GM19452 (cell line): ENCODE measurements around the gene PSMG3.

ENCODE experiments used
- ATAC-seq: cut with Tn5 transposase; IDR thresholded peaks from one replicate; pipeline ENCODE4 v1.9.1; 2021; ENCODE audit not compliant: unreplicated experiment

The PSMG3 gene

DNA sequence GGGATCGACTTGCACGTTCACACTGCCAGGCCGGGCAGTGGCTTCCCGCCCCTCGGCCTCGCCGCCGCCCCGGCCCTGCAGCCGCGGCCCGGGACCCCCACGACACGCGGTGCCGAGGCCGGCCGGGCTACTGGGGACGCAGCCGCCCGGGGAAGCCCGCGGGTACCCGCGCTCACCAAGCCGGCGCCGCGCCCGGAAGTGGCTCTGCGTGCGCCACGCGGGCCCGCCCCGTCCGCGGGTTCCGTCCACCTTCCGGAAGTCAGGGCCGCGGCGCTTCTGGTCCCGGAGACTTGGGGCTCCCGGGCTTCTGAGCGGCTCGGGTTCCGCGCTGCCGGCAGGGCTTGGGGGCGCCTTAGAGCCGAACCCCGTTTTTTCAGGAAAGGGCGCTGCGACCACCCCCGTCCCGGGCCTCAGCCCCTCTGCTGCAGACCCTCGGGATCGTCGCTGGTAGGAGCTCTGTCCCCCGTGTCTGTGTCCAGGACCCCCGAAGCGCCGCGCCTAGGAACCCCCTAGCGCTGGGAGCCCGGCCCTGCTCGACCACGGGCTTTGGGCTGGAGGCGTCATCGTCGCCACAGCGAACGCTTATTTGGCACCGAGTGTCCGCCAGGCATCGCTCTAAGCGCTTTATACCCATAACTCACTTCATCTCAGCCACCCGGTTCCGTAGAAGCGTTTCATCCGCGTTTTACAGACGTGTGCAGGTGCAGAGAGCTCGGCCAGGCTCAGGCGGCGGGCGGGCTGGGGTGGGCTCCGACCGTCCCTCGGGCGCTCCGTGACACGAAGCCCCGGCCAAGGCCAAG lies at the start of gene PSMG3:
PSMG3 (minus strand) TSS at position 200 of the 800 bp plus-strand sequence. CDS start 693 bp downstream, outside the sequence.
- peak; percentile 91 for ATAC-seq

GRCh38 chr7:1618475-1618874 lies 48.6 kb upstream of the PSMG3 start:
- no peak for ATAC-seq

- ATAC-seq = no peak
Observed at GRCh38 chr7:1617957-1618356, 48.1 kb upstream of the PSMG3 start.

- ATAC-seq = no peak
Observed at GRCh38 chr7:1616741-1617140, 46.9 kb upstream of the PSMG3 start.

DNA sequence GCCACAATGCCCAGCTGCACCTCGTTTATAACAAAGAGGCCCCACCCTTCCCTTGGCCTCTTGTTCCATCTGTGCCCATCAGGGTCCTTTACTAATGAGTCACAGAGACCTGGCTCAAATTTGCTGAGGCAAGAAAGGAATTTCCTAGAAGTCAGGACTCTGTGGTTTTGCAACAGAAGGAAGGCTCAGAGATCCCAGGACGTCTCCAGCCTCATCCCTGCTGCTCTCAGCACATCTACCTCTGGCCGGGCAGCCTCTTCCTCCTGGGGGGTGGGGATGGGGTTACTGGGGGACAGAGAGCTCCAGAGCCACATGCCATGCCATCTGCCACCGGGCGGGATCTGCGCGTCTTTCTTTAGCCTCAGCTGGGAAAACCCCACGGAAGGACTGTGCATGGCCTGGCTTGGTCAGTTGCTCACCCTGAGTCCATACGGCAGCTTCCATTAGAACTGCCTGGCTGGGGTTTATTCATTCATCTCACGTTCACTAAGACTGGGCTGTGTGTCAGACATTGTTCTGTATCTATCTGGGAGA lies 41.9 kb upstream of the PSMG3 start:
- no peak for ATAC-seq

- no peak for ATAC-seq
Observed at GRCh38 chr7:1610678-1611302, 41.0 kb upstream of the PSMG3 start.

DNA sequence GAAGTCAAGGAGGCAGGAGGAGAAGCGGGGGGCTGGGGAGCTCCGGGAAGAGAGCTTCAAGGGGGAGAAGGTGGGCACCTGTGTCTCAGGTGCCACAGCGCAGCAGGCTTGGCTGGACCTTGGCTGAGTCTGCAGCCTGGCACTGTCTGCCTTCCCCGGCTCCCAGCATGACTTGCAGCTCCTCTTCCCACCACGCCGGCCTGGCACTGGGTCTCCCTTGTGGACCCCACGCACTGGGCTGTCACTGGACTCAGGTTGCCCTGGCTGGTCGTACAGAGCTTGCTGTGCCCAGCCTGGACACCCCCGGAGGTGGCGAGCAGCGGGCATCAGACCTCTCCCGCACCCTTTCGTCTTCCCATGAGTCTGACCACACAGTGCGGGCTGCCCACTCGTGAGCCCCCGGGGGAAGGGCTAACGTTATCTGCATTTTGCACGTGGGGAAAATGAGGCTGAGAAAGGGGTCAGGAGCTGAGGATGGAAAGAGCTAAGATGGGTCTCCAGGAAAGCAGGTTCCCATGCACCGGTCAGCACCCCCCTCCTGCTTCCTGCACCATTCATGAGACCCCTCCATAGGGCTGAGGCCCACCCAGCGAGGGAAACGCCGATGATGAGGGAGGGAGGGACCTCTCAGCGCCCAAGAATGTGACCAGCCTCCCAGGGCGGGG lies 40.3 kb upstream of the PSMG3 start:
- no peak for ATAC-seq

GRCh38 chr7:1609023-1609422 lies 39.2 kb upstream of the PSMG3 start:
- no peak for ATAC-seq

GRCh38 chr7:1608318-1608717 lies 38.5 kb upstream of the PSMG3 start:
- no peak for ATAC-seq

DNA sequence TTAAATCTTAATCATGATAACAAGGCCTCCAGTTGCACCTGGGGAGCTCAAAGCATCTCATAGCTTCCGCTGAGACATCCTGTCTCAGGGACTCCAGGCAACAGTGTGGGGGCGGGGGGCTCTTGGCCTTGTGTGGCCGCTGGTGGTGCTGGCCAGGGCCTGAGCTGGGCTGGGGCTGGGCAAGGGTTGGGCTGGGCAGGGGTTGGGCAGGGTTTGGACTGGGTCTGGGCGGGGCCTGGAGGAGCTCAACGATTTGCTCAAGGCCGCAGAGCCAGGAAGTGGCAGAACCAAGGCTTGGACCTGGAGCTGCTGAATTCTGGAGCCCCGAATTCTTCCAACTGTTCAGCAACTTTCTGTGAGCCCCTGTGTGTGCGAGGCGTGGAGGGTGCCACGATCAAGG lies 37.9 kb upstream of the PSMG3 start:
- ATAC-seq = no peak

GRCh38 chr7:1607001-1607400 lies 37.2 kb upstream of the PSMG3 start:
- ATAC-seq = no peak

DNA sequence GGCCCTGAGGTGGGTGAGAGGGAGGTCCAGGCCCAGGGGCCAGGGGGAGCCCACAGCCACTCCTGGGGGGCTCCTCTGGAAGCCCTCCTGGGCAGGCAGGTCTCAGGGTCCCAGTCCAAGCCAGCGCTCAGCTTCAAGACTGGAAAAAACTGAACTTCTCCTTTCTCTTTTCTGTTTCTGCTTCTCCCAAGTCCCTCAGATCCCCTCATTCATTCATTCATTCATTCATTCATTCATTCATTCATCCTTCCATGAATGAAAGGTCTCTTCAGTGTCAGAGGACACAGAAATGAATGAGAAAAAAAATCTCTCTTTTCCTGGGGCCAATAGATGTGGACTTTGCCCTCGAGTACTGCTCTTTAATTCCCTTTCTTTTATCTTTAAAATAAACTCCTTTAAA lies 34.6 kb upstream of the PSMG3 start:
- no peak for ATAC-seq

DNA sequence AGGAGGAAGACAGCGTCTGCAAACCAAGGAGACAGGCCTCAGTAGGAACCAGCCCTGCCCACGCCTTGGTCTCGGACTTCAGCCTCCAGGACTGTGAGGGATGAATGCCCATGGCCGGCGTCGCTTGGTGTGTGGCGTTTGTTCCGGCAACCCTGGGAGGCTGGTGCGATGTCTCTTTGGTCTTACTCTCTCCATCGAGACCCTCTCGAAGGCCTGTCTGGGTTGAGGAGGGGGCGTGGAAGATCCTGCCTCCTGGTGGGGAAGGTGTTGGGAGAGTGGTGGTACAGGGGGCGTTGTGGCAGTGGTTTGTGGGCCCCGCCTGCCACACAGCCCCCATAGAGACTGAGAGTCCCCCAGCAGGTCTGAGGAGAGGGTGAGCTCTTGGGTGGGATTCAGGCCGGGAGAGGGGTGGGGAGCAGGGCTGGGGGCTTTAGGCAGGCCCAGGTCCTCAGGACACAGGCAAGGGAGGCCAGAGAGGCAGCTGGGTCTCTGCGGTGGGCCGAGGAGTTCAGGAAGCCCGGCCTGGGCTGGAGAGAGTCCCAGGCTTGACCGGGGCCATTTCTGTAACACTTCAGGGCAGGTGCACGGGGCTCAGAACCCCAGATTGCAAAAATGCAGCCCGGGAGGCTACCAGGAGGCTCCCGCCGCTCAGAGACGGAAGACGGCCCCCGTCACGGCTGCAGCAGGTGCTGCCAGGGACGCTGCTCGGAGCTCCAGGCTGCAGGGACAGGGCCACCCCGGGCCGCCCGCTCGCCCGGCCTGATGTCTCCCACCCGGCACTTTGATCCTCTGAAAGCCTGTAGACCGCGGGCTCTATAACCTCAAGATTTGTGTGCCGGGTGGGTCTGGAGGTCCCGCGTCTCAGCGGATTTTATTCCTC lies 33.8 kb upstream of the PSMG3 start:
- ATAC-seq = no peak

- no peak for ATAC-seq
Observed at GRCh38 chr7:1602386-1602785, 32.6 kb upstream of the PSMG3 start.

DNA sequence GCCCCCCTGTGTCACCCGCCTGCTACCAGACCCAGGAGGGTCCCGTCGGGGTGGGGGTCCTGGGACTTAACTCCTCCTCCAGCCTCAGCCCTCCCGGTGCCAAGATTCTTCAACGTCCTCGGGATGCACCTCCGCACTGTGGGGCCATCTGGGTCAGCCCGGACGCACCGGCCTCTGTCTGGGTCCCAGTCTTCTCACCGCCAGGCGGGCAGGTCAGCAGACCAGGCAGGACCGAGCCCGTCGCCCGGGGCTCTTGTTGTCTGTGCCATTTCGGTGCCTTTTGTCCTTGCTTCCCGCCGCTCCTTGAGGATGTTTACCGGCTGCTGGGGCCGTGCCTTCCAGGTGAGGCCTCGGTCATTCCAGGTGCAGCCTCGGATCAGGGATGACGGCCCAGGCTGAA lies 32.1 kb upstream of the PSMG3 start:
- ATAC-seq = no peak

DNA sequence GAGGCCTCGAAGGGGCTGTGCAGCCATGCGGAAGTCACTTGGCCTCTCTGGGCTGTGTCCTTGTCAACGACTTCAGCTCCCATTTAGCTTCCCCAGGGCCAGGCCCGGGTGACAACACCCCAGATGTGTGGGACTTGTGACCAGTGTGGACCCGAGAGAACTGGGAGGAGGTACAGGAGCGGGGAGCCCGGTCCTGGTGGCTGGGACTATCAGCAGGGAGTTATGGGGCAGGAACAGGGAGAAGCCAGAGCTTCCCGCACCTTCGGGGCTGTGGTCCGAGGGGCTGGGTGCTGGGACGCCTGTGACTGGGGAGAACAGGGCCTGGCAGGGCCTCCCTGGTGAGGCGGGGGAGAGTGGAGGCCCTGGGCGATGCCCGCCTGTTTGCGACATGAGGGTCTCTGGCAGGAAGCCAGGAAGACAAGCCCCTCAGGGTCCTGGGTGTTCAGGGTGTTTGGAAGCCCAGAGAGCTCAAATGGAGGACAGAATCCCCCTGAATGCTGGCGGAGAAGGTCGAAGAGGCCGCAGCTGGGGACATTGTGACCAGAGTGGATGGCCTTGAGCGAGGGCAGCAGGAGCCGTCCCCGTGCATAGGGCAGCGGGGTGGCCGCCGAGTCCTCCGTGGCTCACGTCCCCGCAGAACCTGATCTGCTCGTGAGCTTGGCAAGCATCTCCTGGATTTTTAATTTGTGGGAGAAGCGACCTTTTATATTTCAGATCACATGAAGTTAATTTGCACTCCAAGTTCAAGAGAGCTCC lies 30.0 kb upstream of the PSMG3 start:
- ATAC-seq = no peak

- no peak for ATAC-seq
Observed at GRCh38 chr7:1598961-1599639, 29.3 kb upstream of the PSMG3 start.

GRCh38 chr7:1598286-1598685 lies 28.5 kb upstream of the PSMG3 start:
- no peak for ATAC-seq

DNA sequence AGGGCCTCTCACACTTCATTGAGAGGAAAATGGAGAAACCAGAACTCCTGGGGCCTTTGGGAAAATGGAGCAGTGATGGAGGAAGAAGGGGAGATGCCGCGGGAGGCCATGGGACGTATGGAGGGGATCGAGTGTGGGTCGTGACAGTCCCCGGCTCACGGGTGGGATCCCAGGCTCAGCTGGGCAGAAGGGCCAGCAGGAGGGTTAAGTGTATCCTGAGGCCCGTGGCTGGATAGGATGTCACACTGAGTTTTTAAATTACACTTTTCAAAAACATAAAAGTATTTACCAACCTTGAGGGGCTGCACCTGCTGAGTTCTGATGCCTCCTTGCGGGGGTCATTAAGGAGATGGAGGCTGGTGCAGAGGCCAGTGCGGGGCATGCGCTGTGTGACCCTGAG lies 28.0 kb upstream of the PSMG3 start:
- ATAC-seq = no peak
